ENCODE results near the gene ADCY3.

- TF ChIP-seq POLR2A (IDR thresholded peaks at IDR 0.05) (no peak), POLR2AphosphoS5 (IDR thresholded peaks at IDR 0.05) (no peak), EP300 (IDR thresholded peaks at IDR 0.05) (no peak)
- TF ChIP-seq, protein P1, sequence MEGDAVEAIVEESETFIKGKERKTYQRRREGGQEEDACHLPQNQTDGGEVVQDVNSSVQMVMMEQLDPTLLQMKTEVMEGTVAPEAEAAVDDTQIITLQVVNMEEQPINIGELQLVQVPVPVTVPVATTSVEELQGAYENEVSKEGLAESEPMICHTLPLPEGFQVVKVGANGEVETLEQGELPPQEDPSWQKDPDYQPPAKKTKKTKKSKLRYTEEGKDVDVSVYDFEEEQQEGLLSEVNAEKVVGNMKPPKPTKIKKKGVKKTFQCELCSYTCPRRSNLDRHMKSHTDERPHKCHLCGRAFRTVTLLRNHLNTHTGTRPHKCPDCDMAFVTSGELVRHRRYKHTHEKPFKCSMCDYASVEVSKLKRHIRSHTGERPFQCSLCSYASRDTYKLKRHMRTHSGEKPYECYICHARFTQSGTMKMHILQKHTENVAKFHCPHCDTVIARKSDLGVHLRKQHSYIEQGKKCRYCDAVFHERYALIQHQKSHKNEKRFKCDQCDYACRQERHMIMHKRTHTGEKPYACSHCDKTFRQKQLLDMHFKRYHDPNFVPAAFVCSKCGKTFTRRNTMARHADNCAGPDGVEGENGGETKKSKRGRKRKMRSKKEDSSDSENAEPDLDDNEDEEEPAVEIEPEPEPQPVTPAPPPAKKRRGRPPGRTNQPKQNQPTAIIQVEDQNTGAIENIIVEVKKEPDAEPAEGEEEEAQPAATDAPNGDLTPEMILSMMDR (IDR thresholded peaks at IDR 0.05), result no peak
Observed at GRCh38 chr2:24924732-24925131, 4.7 kb upstream of the ADCY3 start.
